H1 (cell line): Measurements from ENCODE around the gene TSHZ2. TPM values are rescaled to one million over a fixed set of nuclear protein-coding genes. Genes with fewer than 3 reads are reported as not detected.

Experiments
- CTCF ChIA-PET: fragments of 300-600 bp; sonication (Branson Sonifier 250); formaldehyde crosslinking; loops from one replicate; lab custom pipeline; 2021; ENCODE audit not compliant: partially characterized antibody; lab: Charles Lee
- POLR2A ChIA-PET: fragments of 300-600 bp; sonication (Branson Sonifier 250); formaldehyde crosslinking; loops from one replicate; lab custom pipeline; 2021; ENCODE audit warnings: inconsistent platforms; ENCODE audit not compliant: partially characterized antibody; lab: Charles Lee
- DNase-seq, 2 experiments: peaks; one replicate each; pipeline versions ENCODE4 v3.0.0 to v3.0.0-alpha.2; 2010 to 2022; ENCODE audit warnings: low spot score in 2 of 2, low read depth in 1 of 2, mixed read lengths in 1 of 2
- FAIRE-seq: peaks from 2 replicates; lab custom pipeline; 2011; peaks lifted over from hg19 to GRCh38; lab: Jason Lieb, UNC
- H2AFZ ChIP-seq: 2 replicates; pipeline ENCODE4 v1.8.1; 2012; ENCODE audit warnings: low read length, inconsistent platforms
- H2AK5ac ChIP-seq: 2 replicates; pipeline ENCODE4 v1.6.1; 2013; ENCODE audit warnings: low read depth, low read length
- H2BK120ac ChIP-seq: replicated peaks from 2 replicates; pipeline ENCODE3; 2013; ENCODE audit warnings: low read depth, low read length, inconsistent platforms
- H2BK12ac ChIP-seq: 2 replicates; pipeline ENCODE4 v1.6.1; 2013; ENCODE audit warnings: low read depth, low read length
- H2BK15ac ChIP-seq: 2 replicates; pipeline ENCODE4 v1.6.1; 2013; ENCODE audit warnings: low read length
- H2BK20ac ChIP-seq: 2 replicates; pipeline ENCODE4 v1.6.1; 2013; ENCODE audit warnings: low read length
- H2BK5ac ChIP-seq: 2 replicates; pipeline ENCODE4 v1.6.1; 2013; ENCODE audit warnings: low read depth, low read length
- H3K14ac ChIP-seq: 2 replicates; pipeline ENCODE4 v1.6.1; 2013; ENCODE audit warnings: inconsistent platforms; ENCODE audit not compliant: insufficient read length
- H3K18ac ChIP-seq: 2 replicates; pipeline ENCODE4 v1.6.1; 2013; ENCODE audit warnings: low read length; ENCODE audit errors: extremely low read depth
- H3K23ac ChIP-seq: 2 replicates; pipeline ENCODE4 v1.6.1; 2013; ENCODE audit warnings: inconsistent platforms; ENCODE audit not compliant: insufficient read length
- H3K23me2 ChIP-seq: 2 replicates; pipeline ENCODE4 v1.6.1; 2013; ENCODE audit warnings: low read depth, low read length
- H3K27ac ChIP-seq: 2 replicates; pipeline ENCODE4 v1.6.1; 2011; ENCODE audit warnings: low read depth, low read length, inconsistent platforms
- H3K27me3 ChIP-seq, 4 experiments: replicated peaks in 1 of 4; 1 replicate in 1 of 4; 2 replicates in 3 of 4; pipeline versions ENCODE4 v1.6.1 to v1.8.1; 2011 to 2013; ENCODE audit warnings: low read length in 3 of 4, mild to moderate bottlenecking in 3 of 4, inconsistent platforms in 2 of 4, mixed read lengths in 2 of 4, moderate library complexity in 1 of 4; ENCODE audit not compliant: control insufficient read depth in 3 of 4, insufficient read depth in 3 of 4; ENCODE audit errors: extremely low read depth in 1 of 4
- H3K36me3 ChIP-seq, 4 experiments: 2 replicates each; pipeline versions ENCODE4 v1.6.1 to v1.8.1; 2011 to 2013; ENCODE audit warnings: mild to moderate bottlenecking in 4 of 4, low read length in 3 of 4, moderate library complexity in 2 of 4, control low read depth in 1 of 4, inconsistent platforms in 1 of 4; ENCODE audit not compliant: insufficient read depth in 4 of 4, control insufficient read depth in 2 of 4
- H3K4ac ChIP-seq: replicated peaks from 2 replicates; pipeline ENCODE3; 2013; ENCODE audit warnings: low read length, low read depth, mixed read lengths, inconsistent platforms; ENCODE audit not compliant: insufficient read length
- H3K4me1 ChIP-seq, 4 experiments: replicated peaks in 1 of 4; 1 replicate in 1 of 4; 2 replicates in 3 of 4; pipeline versions ENCODE4 v1.6.1 to v1.8.1; 2011 to 2013; ENCODE audit warnings: low read length in 3 of 4, inconsistent platforms in 2 of 4, mixed read lengths in 1 of 4; ENCODE audit not compliant: insufficient read depth in 4 of 4, control insufficient read depth in 3 of 4
- H3K4me2 ChIP-seq, 2 experiments: 2 replicates each; pipeline versions ENCODE4 v1.6.1 to v1.8.1; 2011 to 2013; ENCODE audit warnings: low read depth in 2 of 2, low read length in 2 of 2, control low read depth in 1 of 2, inconsistent platforms in 1 of 2, mild to moderate bottlenecking in 1 of 2; ENCODE audit not compliant: insufficient read depth in 1 of 2
- H3K4me3 ChIP-seq, 4 experiments: fragments of 200-600, 300-600 bp in 1 of 4; sonication (generic), shearing (Covaris generic), sonication (Bioruptor Twin) in 1 of 4; 2 replicates each; pipeline versions ENCODE4 v1.5.1 to v1.8.1; 2011 to 2016; ENCODE audit warnings: low read length in 4 of 4, low read depth in 3 of 4, control low read depth in 2 of 4, inconsistent platforms in 2 of 4, mild to moderate bottlenecking in 2 of 4, mixed read lengths in 1 of 4, moderate library complexity in 1 of 4; ENCODE audit not compliant: insufficient read depth in 2 of 4; ENCODE audit errors: extremely low read depth in 1 of 4
- H3K56ac ChIP-seq: replicated peaks from 2 replicates; pipeline ENCODE3; 2013; ENCODE audit warnings: low read depth, mild to moderate bottlenecking, mixed read lengths, low read length, inconsistent platforms; ENCODE audit not compliant: insufficient read length
- H3K79me1 ChIP-seq: 2 replicates; pipeline ENCODE4 v1.6.1; 2013; ENCODE audit warnings: low read depth, low read length, control low read depth
- H3K79me2 ChIP-seq, 2 experiments: 2 replicates each; pipeline versions ENCODE4 v1.6.1 to v1.8.1; 2012 to 2013; ENCODE audit warnings: low read length in 2 of 2, mild to moderate bottlenecking in 2 of 2, inconsistent platforms in 1 of 2; ENCODE audit not compliant: insufficient read depth in 2 of 2, control insufficient read depth in 1 of 2
- H3K9ac ChIP-seq, 4 experiments: replicated peaks in 1 of 4; 1 replicate in 1 of 4; 2 replicates in 3 of 4; pipeline versions ENCODE4 v1.6.1 to v1.8.1; 2011 to 2013; ENCODE audit warnings: low read depth in 3 of 4, low read length in 3 of 4, control low read depth in 2 of 4, mild to moderate bottlenecking in 2 of 4, moderate library complexity in 2 of 4, inconsistent platforms in 1 of 4; ENCODE audit errors: extremely low read depth in 1 of 4
- H3K9me3 ChIP-seq, 2 experiments: 2 replicates each; pipeline versions ENCODE4 v1.6.1 to v1.8.1; 2012 to 2013; ENCODE audit warnings: mild to moderate bottlenecking in 2 of 2, moderate library complexity in 2 of 2, control low read depth in 1 of 2, inconsistent platforms in 1 of 2, low read depth in 1 of 2, low read length in 1 of 2, mixed read lengths in 1 of 2; ENCODE audit not compliant: insufficient read depth in 2 of 2
- H4K20me1 ChIP-seq, 2 experiments: replicated peaks in 1 of 2; 2 replicates each; pipeline versions ENCODE3 to v1.8.1; 2011 to 2013; ENCODE audit warnings: inconsistent platforms in 2 of 2, low read length in 2 of 2, mild to moderate bottlenecking in 1 of 2; ENCODE audit not compliant: insufficient read depth in 2 of 2, control insufficient read depth in 1 of 2
- H4K5ac ChIP-seq: 2 replicates; pipeline ENCODE4 v1.6.1; 2013; ENCODE audit warnings: low read length, low read depth, mixed read lengths, inconsistent platforms; ENCODE audit not compliant: insufficient read length
- H4K8ac ChIP-seq: 2 replicates; pipeline ENCODE4 v1.8.0; 2013; ENCODE audit warnings: mild to moderate bottlenecking, moderate library complexity, low read length, inconsistent platforms; ENCODE audit not compliant: insufficient read depth; ENCODE audit errors: extremely low read depth
- H4K91ac ChIP-seq: replicated peaks from 2 replicates; pipeline ENCODE3; 2013; ENCODE audit warnings: low read length, mixed read lengths, inconsistent platforms; ENCODE audit not compliant: insufficient read length
- ASH2L ChIP-seq: fragments of 200-600, 300-600 bp; sonication (generic); IDR thresholded peaks from one replicate; pipeline ENCODE4 v1.7.1; 2017; ENCODE audit warnings: low read length
- ATF3 ChIP-seq: IDR thresholded peaks from 2 replicates; pipeline ENCODE4 v1.6.1; 2011; ENCODE audit warnings: low read depth, mild to moderate bottlenecking, low read length; ENCODE audit not compliant: insufficient read depth
- CEBPB ChIP-seq: IDR thresholded peaks from 2 replicates; pipeline ENCODE4 v1.6.1; 2012; ENCODE audit warnings: low read depth, low read length
- GABPA ChIP-seq: IDR thresholded peaks from 2 replicates; pipeline ENCODE4 v1.6.1; 2011; ENCODE audit warnings: mild to moderate bottlenecking, low read length, moderate library complexity, borderline replicate concordance; ENCODE audit not compliant: insufficient read depth
- JUND ChIP-seq: IDR thresholded peaks from 2 replicates; pipeline ENCODE4 v1.6.1; 2011; ENCODE audit warnings: mild to moderate bottlenecking, improper control_type of control experiment, low read length
- NANOG ChIP-seq: IDR thresholded peaks from 2 replicates; pipeline ENCODE4 v1.6.1; 2011; ENCODE audit warnings: low read length, low read depth, mild to moderate bottlenecking, inconsistent platforms; ENCODE audit not compliant: insufficient read depth, poor library complexity, severe bottlenecking
- NRF1 ChIP-seq: IDR thresholded peaks from 2 replicates; pipeline ENCODE4 v1.6.1; 2011; ENCODE audit warnings: mild to moderate bottlenecking, low read depth, low read length, improper control_type of control experiment
- RBBP5 ChIP-seq: IDR thresholded peaks from 2 replicates; pipeline ENCODE4 v1.7.1; 2012; ENCODE audit warnings: low read depth, mild to moderate bottlenecking, inconsistent platforms, low read length, moderate library complexity, borderline replicate concordance
- RFX5 ChIP-seq: IDR thresholded peaks from 2 replicates; pipeline ENCODE4 v1.6.1; 2011; ENCODE audit warnings: low read depth, low read length, improper control_type of control experiment, borderline replicate concordance
- SP2 ChIP-seq: IDR thresholded peaks from 2 replicates; pipeline ENCODE4 v1.6.1; 2012; ENCODE audit warnings: mild to moderate bottlenecking, low read length, inconsistent platforms
- WGBS, 2 experiments: shearing (Covaris generic) in 1 of 2; methylation state at CpG; one replicate each; pipeline versions ENCODE4 v1.1.6 to v1.1.7; 2013 to 2015; ENCODE audit warnings: low lambda C conversion rate in 2 of 2, mixed read lengths in 2 of 2, inconsistent platforms in 1 of 2, low coverage in 1 of 2, missing lambda C conversion rate in 1 of 2; ENCODE audit not compliant: insufficient replicate concordance in 2 of 2, insufficient coverage in 1 of 2, insufficient read length in 1 of 2; ENCODE audit errors: extremely low coverage in 1 of 2, missing lambda C conversion rate in 1 of 2; 5-methylcytosine and 5-hydroxymethylcytosine counted together
- polyA plus RNA-seq, 7 experiments: library from polyadenylated mRNA; depleted of rRNA in 3 of 7; stranded (reverse) in 5 of 7; unstranded in 2 of 7; fragments of >200 nt in 5 of 7; fragments of 200-250 nt in 2 of 7; gene quantifications; 1 replicate in 5 of 7; 2 replicates in 1 of 7; 4 replicates in 1 of 7; pipeline versions ENCODE4 v1.2.1 to v1.2.3, GENCODE V29; 2011 to 2013; ENCODE audit warnings: missing spikeins in 2 of 7, mixed read lengths in 2 of 7
- total RNA-seq: library from RNA; stranded (reverse); fragmentation: NEBNext Ultra II Directional; extraction: Animal tissue kit (Norgen Biotek cat#: 25700); gene quantifications from 2 replicates; pipeline ENCODE4 v1.2.1, GENCODE V29; 2021

Gene TSHZ2
- total and polyA plus RNA-seq, 2 of the 8 experiments (the other 6 are each of a cell fraction or from before 2014, with no cell fraction given): 0.14 to 0.30 TPM

- H2BK15ac ChIP-seq: no peak overlapping the region
- no peaks in the 10 kb centered on the region for H3K27me3 ChIP-seq
- H4K20me1 ChIP-seq: no peaks in the 10 kb centered on the region
- no peak for DNase-seq
- H3K56ac ChIP-seq: no peak overlapping the region
- no peak overlapping the region for H3K4ac ChIP-seq
- H3K79me1 ChIP-seq: no peaks in the 10 kb centered on the region
- no peak overlapping the region for H2BK5ac ChIP-seq
- no peak overlapping the region for H3K9ac ChIP-seq
- no peaks in the 10 kb centered on the region for H3K36me3 ChIP-seq
- TF ChIP-seq RFX5: no peak
- no peak for TF ChIP-seq SP2
- TF ChIP-seq CEBPB: no peak
- TF ChIP-seq NANOG: no peak
- no peak for TF ChIP-seq NRF1
- TF ChIP-seq RBBP5: no peak
- TF ChIP-seq ASH2L: no peak
- TF ChIP-seq GABPA: no peak
- no peak for TF ChIP-seq JUND
- TF ChIP-seq ATF3: no peak
- no peak overlapping the region for H2AFZ ChIP-seq
- no peaks in the 10 kb centered on the region for H3K79me2 ChIP-seq
- no peak overlapping the region for H3K23ac ChIP-seq
- H3K4me2 ChIP-seq: no peak overlapping the region
- ChIA-PET CTCF (no interaction called here), POLR2A (no interaction called here)
- H3K18ac ChIP-seq: no peak overlapping the region
- H4K8ac ChIP-seq: no peak overlapping the region
- no peak overlapping the region for H4K91ac ChIP-seq
- no peak overlapping the region for H3K27ac ChIP-seq
- H2BK20ac ChIP-seq: no peak overlapping the region
- no peak overlapping the region for H3K4me3 ChIP-seq
- H2BK120ac ChIP-seq: no peak overlapping the region
- no peak overlapping the region for H4K5ac ChIP-seq
- no peak overlapping the region for H2BK12ac ChIP-seq
- no peak for FAIRE-seq
- no peak overlapping the region for H2AK5ac ChIP-seq
- no peaks in the 10 kb centered on the region for H3K23me2 ChIP-seq
- no peaks in the 10 kb centered on the region for H3K9me3 ChIP-seq
- no peak overlapping the region for H3K14ac ChIP-seq
- 97% methylated on average over 3 of the region's 3 CpGs; no CpG with 5 or more reads in 1 of the 2 experiments for WGBS, 2 experiments
- peaks cover 0 to 14% (median 5%) of the 10 kb centered on the region in 4 experiments; a peak in 6 of 7 replicates for H3K4me1 ChIP-seq
Observed at GRCh38 chr20:53210931-53211330, 238.8 kb downstream of the TSHZ2 start.
